ENCODE measurements around the gene SMIM36.

GRCh38 chr17:55527540-55528118 is 16.4 kb upstream of the SMIM36 start:
- TF ChIP-seq CTCF (conservative IDR thresholded peaks at IDR 0.05; ENCODE audit: low read depth in 2 of 2), result peak; percentile 75 to 87
- no peak for TF ChIP-seq REST (IDR thresholded peaks at IDR 0.05; ENCODE audit: unreplicated experiment)
- no peak for TF ChIP-seq POLR2AphosphoS5 (IDR thresholded peaks at IDR 0.05; ENCODE audit: low read depth)
- TF ChIP-seq EZH2 (IDR thresholded peaks at IDR 0.05; ENCODE audit: low read depth, unreplicated experiment), result no peak
- TF ChIP-seq ZNF331 (CRISPR knock-in tag; IDR thresholded peaks at IDR 0.05; ENCODE audit: low read depth), result no peak
- no peak for TF ChIP-seq NANOG (IDR thresholded peaks at IDR 0.05; ENCODE audit: borderline replicate concordance)
- TF ChIP-seq ZNF114 (CRISPR knock-in tag; IDR thresholded peaks at IDR 0.05), result no peak
